K562 (cell line): ENCODE measurements around the gene MMP1. TPM values are rescaled to one million over a fixed set of nuclear protein-coding genes. Genes with fewer than 3 reads are reported as not detected.

Source experiments
- ATAC-seq: fragments of 200-7000 bp; cut with Tn5 transposase; 3 replicates; pipeline ENCODE4 v1.9.1; 2020; ENCODE audit warnings: moderate library complexity
- BruUV-seq: library from RNA; stranded (reverse); fragments of 400-500 nt; replicated peaks from 2 replicates; lab custom pipeline; 2021; lab: Mats Ljungman, UMichigan
- CTCF ChIA-PET: fragments of 300-600 bp; formaldehyde crosslinking; extraction: SDS; loops from one replicate; lab custom pipeline; 2021; ENCODE audit warnings: low intra/inter-chr PET ratio; lab: Yijun Ruan, JAX
- POLR2A ChIA-PET: fragments of 300-600, 350-650 bp; sonication (Branson Sonifier 250); formaldehyde crosslinking; extraction: SDS; loops from one replicate; lab custom pipeline; 2021; ENCODE audit warnings: antibody characterized with exemption, inconsistent platforms; lab: Yijun Ruan, JAX
- DNase-seq, 4 experiments: peaks; one replicate each; pipeline versions ENCODE4 v3.0.0 to v3.0.0-alpha.2; 2011 to 2018; ENCODE audit warnings: low spot score in 3 of 4, mixed read lengths in 3 of 4; ENCODE audit errors: extremely low read depth in 1 of 4
- FAIRE-seq: peaks from 2 replicates; lab custom pipeline; 2011; peaks lifted over from hg19 to GRCh38; lab: Jason Lieb, UNC
- H2AFZ ChIP-seq: 2 replicates; pipeline ENCODE4 v1.6.0; 2011; ENCODE audit warnings: low read depth, low read length, control low read depth, inconsistent platforms
- H3K27ac ChIP-seq: fragments of 200-600 bp; 3 replicates; pipeline ENCODE4 v1.8.0; 2011; ENCODE audit warnings: low read depth, mild to moderate bottlenecking, control low read depth, inconsistent platforms, low read length, moderate library complexity, mixed read lengths; ENCODE audit errors: extremely low read depth
- H3K27me3 ChIP-seq, 2 experiments: fragments of 300-600 bp in 1 of 2; 2 replicates in 1 of 2; 3 replicates in 1 of 2; pipeline versions ENCODE4 v1.6.0 to v1.8.0; 2011; ENCODE audit warnings: inconsistent platforms in 2 of 2, low read length in 2 of 2, mild to moderate bottlenecking in 1 of 2, mixed read lengths in 1 of 2, moderate library complexity in 1 of 2; ENCODE audit not compliant: control insufficient read depth in 2 of 2, insufficient read depth in 2 of 2
- H3K36me3 ChIP-seq: fragments of 300-600 bp; 3 replicates; pipeline ENCODE4 v1.8.0; 2011; ENCODE audit warnings: mild to moderate bottlenecking, low read length, inconsistent platforms; ENCODE audit not compliant: control insufficient read depth, insufficient read depth
- H3K4me1 ChIP-seq, 2 experiments: fragments of 200-600 bp in 1 of 2; replicated peaks in 1 of 2; 2 replicates in 1 of 2; 3 replicates in 1 of 2; pipeline versions ENCODE4 v1.5.1 to v1.8.0; 2011; ENCODE audit warnings: inconsistent platforms in 2 of 2, low read length in 2 of 2, mild to moderate bottlenecking in 1 of 2, mixed read lengths in 1 of 2, moderate library complexity in 1 of 2; ENCODE audit not compliant: control insufficient read depth in 2 of 2, insufficient read depth in 2 of 2
- H3K4me2 ChIP-seq: 2 replicates; pipeline ENCODE4 v1.6.1; 2011; ENCODE audit warnings: low read length, control low read depth, inconsistent platforms, mixed read lengths; ENCODE audit not compliant: insufficient read depth
- H3K4me3 ChIP-seq: fragments of 200-600 bp; sonication (generic), shearing (Covaris generic); 2 replicates; pipeline ENCODE4 v1.5.1; 2016; ENCODE audit warnings: control low read depth, inconsistent platforms
- H3K79me2 ChIP-seq: fragments of 200-600 bp; 3 replicates; pipeline ENCODE4 v1.8.0; 2011; ENCODE audit warnings: low read length, inconsistent platforms; ENCODE audit not compliant: control insufficient read depth, insufficient read depth
- H3K9ac ChIP-seq, 2 experiments: 2 replicates each; pipeline versions ENCODE4 v1.6.0 to v1.6.1; 2011; ENCODE audit warnings: low read depth in 2 of 2, low read length in 2 of 2, control low read depth in 1 of 2, inconsistent platforms in 1 of 2, mild to moderate bottlenecking in 1 of 2, mixed read lengths in 1 of 2; ENCODE audit not compliant: insufficient read depth in 1 of 2
- H3K9me1 ChIP-seq: one replicate; pipeline ENCODE4 v1.6.0; 2011; ENCODE audit warnings: inconsistent platforms, mild to moderate bottlenecking, low read length, moderate library complexity; ENCODE audit not compliant: control insufficient read depth, insufficient read depth
- H3K9me3 ChIP-seq: replicated peaks from 2 replicates; pipeline ENCODE4 v1.5.1; 2011; ENCODE audit warnings: low read depth, low read length, inconsistent platforms; ENCODE audit not compliant: control insufficient read depth, insufficient read depth
- H4K20me1 ChIP-seq: replicated peaks from 2 replicates; pipeline ENCODE4 v1.6.1; 2011; ENCODE audit warnings: low read length, inconsistent platforms, mixed read lengths; ENCODE audit not compliant: control insufficient read depth, insufficient read depth
- AFF1 ChIP-seq, 2 experiments: fragments of 450-650 bp; IDR thresholded peaks; 2 replicates each; pipeline ENCODE4 v1.6.1; 2018; ENCODE audit warnings: mild to moderate bottlenecking in 2 of 2, low read depth in 1 of 2; ENCODE audit not compliant: partially characterized antibody in 2 of 2
- ATF7 ChIP-seq: fragments of 450-650 bp; IDR thresholded peaks from 2 replicates; pipeline ENCODE4 v1.7.1; 2014; ENCODE audit warnings: mild to moderate bottlenecking, moderate library complexity
- JUND ChIP-seq, 2 experiments: IDR thresholded peaks; 2 replicates in 1 of 2; 3 replicates in 1 of 2; pipeline ENCODE4 v1.6.1; 2011; ENCODE audit warnings: borderline replicate concordance in 2 of 2, low read depth in 2 of 2, low read length in 2 of 2, improper control_type of control experiment in 1 of 2, missing biosample characterization in 1 of 2, missing genetic modification characterization in 1 of 2, missing genetic modification reagents in 1 of 2
- WGBS: fragments of 100-300 bp; shearing (Covaris generic); methylation state at CpG from one replicate; pipeline ENCODE4 v1.1.6; 2016; ENCODE audit warnings: low coverage, mixed read lengths; ENCODE audit not compliant: insufficient coverage; ENCODE audit errors: missing lambda C conversion rate; 5-methylcytosine and 5-hydroxymethylcytosine counted together
- in situ Hi-C: fragments of 300-500 bp; cut with MboI; formaldehyde crosslinking; loops from 4 replicates; pipeline ENCODE4 v1.15.0; 2018; ENCODE audit warnings: inconsistent platforms, mixed read lengths
- intact Hi-C: fragments of 100-400 bp; cut with micrococcal nuclease; formaldehyde crosslinking; loops from 2 replicates; pipeline ENCODE4 v1.14.2; 2022
- polyA plus RNA-seq, 8 experiments: library from polyadenylated mRNA; depleted of rRNA in 4 of 8; stranded (reverse) in 5 of 8; unstranded in 3 of 8; fragments of >200 nt; fragmentation: Nextera tagmentation in 2 of 8; fragmentation: Illumina TruSeq in 1 of 8; extraction: Ambion mirVana in 2 of 8; extraction: Trizol in 1 of 8; gene quantifications; 2 replicates each; pipeline versions ENCODE4 v1.2.1 to v1.2.3, GENCODE V29; 2011 to 2014; ENCODE audit warnings: inconsistent platforms in 1 of 8, missing spikeins in 1 of 8
- total RNA-seq, 7 experiments: library from RNA; depleted of rRNA in 6 of 7; stranded (reverse); fragments of >200 nt in 6 of 7; fragmentation: Illumina TruSeq in 2 of 7; extraction: Trizol in 2 of 7; gene quantifications; 2 replicates each; pipeline versions ENCODE4 v1.2.1 to v1.2.3, GENCODE V29; 2011 to 2021; ENCODE audit warnings: low replicate concordance in 1 of 7
- TF ChIP-seq, protein P1 (sequence below), 2 experiments: fragments of 450-650 bp in 1 of 2; sonication (generic) in 1 of 2; formaldehyde crosslinking in 1 of 2; IDR thresholded peaks in 1 of 2; conservative IDR thresholded peaks in 1 of 2; 2 replicates each; pipeline versions ENCODE4 v1.6.1 to v1.8.1; 2016 to 2023; ENCODE audit warnings: mild to moderate bottlenecking in 2 of 2, moderate library complexity in 2 of 2, inconsistent platforms in 1 of 2, missing genetic modification reagents in 1 of 2

The MMP1 gene
- total and polyA plus RNA-seq, 9 of the 15 experiments (the other 6 are each of a cell fraction or from before 2014, with no cell fraction given), result 0.06 to 0.33 (median 0.15) TPM; not detected in 2

- POLR2A ChIA-PET, result no interaction called here
- intact Hi-C loops (no loop called here), in situ Hi-C loops (no loop called here)
- DNase-seq (no peak), FAIRE-seq (no peak), ATAC-seq (no peak)
- no peak overlapping the region for H3K4me2 ChIP-seq
- CTCF ChIA-PET, result no interaction called here
- H3K9ac ChIP-seq, result no peak overlapping the region
- TF ChIP-seq JUND (IDR thresholded peaks at IDR 0.05; ENCODE audit: borderline replicate concordance, low read depth, low read length) (no peak), JUND (tag; IDR thresholded peaks at IDR 0.05; ENCODE audit: borderline replicate concordance, low read depth, low read length) (peak; percentile 43; the same call in 1 of the 3 replicates), AFF1 (IDR thresholded peaks at IDR 0.05; ENCODE audit: low read depth in 1 of 2, partially characterized antibody in 2 of 2) (no peak), ATF7 (peak; percentile 36; the same call in 1 of the 2 replicates)
- TF ChIP-seq, protein P1, sequence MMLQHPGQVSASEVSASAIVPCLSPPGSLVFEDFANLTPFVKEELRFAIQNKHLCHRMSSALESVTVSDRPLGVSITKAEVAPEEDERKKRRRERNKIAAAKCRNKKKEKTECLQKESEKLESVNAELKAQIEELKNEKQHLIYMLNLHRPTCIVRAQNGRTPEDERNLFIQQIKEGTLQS (IDR thresholded peaks at IDR 0.05), result peak; percentile 39
- TF ChIP-seq, protein P1 (CRISPR knock-in tag; conservative IDR thresholded peaks at IDR 0.05), result no peak
- no peaks in the 10 kb centered on the region for H3K27me3 ChIP-seq
- no peak overlapping the region for H3K27ac ChIP-seq
- no peaks in the 10 kb centered on the region for H3K9me1 ChIP-seq
- H3K4me1 ChIP-seq, result no peaks in the 10 kb centered on the region
- H3K79me2 ChIP-seq, result no peaks in the 10 kb centered on the region
- no peak overlapping the region for H2AFZ ChIP-seq
- H4K20me1 ChIP-seq, result no peaks in the 10 kb centered on the region
- H3K36me3 ChIP-seq, result no peaks in the 10 kb centered on the region
- WGBS, result 2% methylated on average over 3 of the region's 3 CpGs
- H3K9me3 ChIP-seq, result no peaks in the 10 kb centered on the region
- H3K4me3 ChIP-seq, result no peak overlapping the region
- BruUV-seq, result no TSS peak
Observed at GRCh38 chr11:102784380-102784779, 13.6 kb downstream of the MMP1 start.
